ENCODE data around the gene BAX. TPM values are rescaled to one million over a fixed set of nuclear protein-coding genes. Genes with fewer than 3 reads are reported as not detected.

The BAX gene
- total and polyA plus RNA-seq, 2 of the 13 experiments (the other 11 are each of a cell fraction or from before 2014, with no cell fraction given) = 139 to 176 TPM

- TF ChIP-seq GMEB2 (CRISPR knock-in tag; IDR thresholded peaks at IDR 0.05; ENCODE audit: low read depth) (no peak), ATF4 (CRISPR knock-in tag; IDR thresholded peaks at IDR 0.05) (peak in 1 of 2 experiments; percentile 74; a peak in 1 of 4 replicates), HNF4G (IDR thresholded peaks at IDR 0.05; ENCODE audit: borderline replicate concordance, low read depth, low read length) (no peak), HNF4G (CRISPR knock-in tag; IDR thresholded peaks at IDR 0.05; ENCODE audit: borderline replicate concordance, low read depth) (no peak), LCORL (IDR thresholded peaks at IDR 0.05) (no peak), LCORL (CRISPR knock-in tag; IDR thresholded peaks at IDR 0.05) (no peak), TOE1 (CRISPR knock-in tag; IDR thresholded peaks at IDR 0.05) (0 out of 2 replicates have a peak, but pooled peaks have one; percentile 13), ZNF891 (CRISPR knock-in tag; IDR thresholded peaks at IDR 0.05) (0 out of 2 replicates have a peak, but pooled peaks have one; percentile 27), CBFB (CRISPR knock-in tag; IDR thresholded peaks at IDR 0.05) (no peak; the same call in none of the 2 replicates), SNAPC2 (CRISPR knock-in tag; IDR thresholded peaks at IDR 0.05) (peak; percentile 62; the same call in 1 of the 2 replicates), HMG20A (CRISPR knock-in tag; IDR thresholded peaks at IDR 0.05; ENCODE audit: borderline replicate concordance) (no peak), ZNF75D (CRISPR knock-in tag; IDR thresholded peaks at IDR 0.05; ENCODE audit: borderline replicate concordance) (no peak), DNMT3B (CRISPR knock-in tag; conservative IDR thresholded peaks at IDR 0.05) (0 out of 2 replicates have a peak, but pooled peaks have one; percentile 67), RARG (CRISPR knock-in tag; IDR thresholded peaks at IDR 0.05; ENCODE audit: low read depth) (no peak), PREB (CRISPR knock-in tag; IDR thresholded peaks at IDR 0.05) (no peak), EED (CRISPR knock-in tag; IDR thresholded peaks at IDR 0.05) (0 out of 2 replicates have a peak, but pooled peaks have one; percentile 71), NR2F1 (CRISPR knock-in tag; IDR thresholded peaks at IDR 0.05) (no peak), ZFAT (CRISPR knock-in tag; conservative IDR thresholded peaks at IDR 0.05) (no peak), NFE2L1 (CRISPR knock-in tag; IDR thresholded peaks at IDR 0.05; ENCODE audit: borderline replicate concordance) (no peak), ZIK1 (CRISPR knock-in tag; IDR thresholded peaks at IDR 0.05; ENCODE audit: borderline replicate concordance, low read depth) (no peak)
- TF ChIP-seq, protein P1, sequence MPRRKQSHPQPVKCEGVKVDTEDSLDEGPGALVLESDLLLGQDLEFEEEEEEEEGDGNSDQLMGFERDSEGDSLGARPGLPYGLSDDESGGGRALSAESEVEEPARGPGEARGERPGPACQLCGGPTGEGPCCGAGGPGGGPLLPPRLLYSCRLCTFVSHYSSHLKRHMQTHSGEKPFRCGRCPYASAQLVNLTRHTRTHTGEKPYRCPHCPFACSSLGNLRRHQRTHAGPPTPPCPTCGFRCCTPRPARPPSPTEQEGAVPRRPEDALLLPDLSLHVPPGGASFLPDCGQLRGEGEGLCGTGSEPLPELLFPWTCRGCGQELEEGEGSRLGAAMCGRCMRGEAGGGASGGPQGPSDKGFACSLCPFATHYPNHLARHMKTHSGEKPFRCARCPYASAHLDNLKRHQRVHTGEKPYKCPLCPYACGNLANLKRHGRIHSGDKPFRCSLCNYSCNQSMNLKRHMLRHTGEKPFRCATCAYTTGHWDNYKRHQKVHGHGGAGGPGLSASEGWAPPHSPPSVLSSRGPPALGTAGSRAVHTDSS (CRISPR knock-in tag; conservative IDR thresholded peaks at IDR 0.05) = no peak
- TF ChIP-seq, protein P2, sequence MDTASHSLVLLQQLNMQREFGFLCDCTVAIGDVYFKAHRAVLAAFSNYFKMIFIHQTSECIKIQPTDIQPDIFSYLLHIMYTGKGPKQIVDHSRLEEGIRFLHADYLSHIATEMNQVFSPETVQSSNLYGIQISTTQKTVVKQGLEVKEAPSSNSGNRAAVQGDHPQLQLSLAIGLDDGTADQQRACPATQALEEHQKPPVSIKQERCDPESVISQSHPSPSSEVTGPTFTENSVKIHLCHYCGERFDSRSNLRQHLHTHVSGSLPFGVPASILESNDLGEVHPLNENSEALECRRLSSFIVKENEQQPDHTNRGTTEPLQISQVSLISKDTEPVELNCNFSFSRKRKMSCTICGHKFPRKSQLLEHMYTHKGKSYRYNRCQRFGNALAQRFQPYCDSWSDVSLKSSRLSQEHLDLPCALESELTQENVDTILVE (CRISPR knock-in tag; IDR thresholded peaks at IDR 0.05) = no peak
- TF ChIP-seq, protein P3, sequence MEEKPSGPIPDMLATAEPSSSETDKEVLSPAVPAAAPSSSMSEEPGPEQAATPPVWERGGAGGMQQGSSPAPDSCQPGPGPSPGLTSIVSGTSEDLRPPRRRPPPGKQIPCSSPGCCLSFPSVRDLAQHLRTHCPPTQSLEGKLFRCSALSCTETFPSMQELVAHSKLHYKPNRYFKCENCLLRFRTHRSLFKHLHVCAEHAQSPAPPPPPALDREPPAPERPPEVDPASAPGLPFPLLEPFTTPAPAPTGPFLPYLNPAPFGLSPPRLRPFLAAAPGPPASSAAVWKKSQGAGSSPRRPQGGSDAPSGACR (CRISPR knock-in tag; IDR thresholded peaks at IDR 0.05) = no peak
Observed at GRCh38 chr19:48967346-48968178, 12.9 kb downstream of the BAX start (continued).
